ACC112 (cell line): ENCODE data around the gene PSME2.
"Not testable (repeated sequence)": the region's sequence is repeated elsewhere in the genome, so short reads cannot be mapped to it uniquely, and the experiment has no call there.

Experiments
- H2AFZ ChIP-seq: fragments of 200-600 bp; sonication (generic); one replicate; pipeline ENCODE4 v1.6.0; 2017; ENCODE audit warnings: antibody characterized with exemption, low read length; ENCODE audit not compliant: unreplicated experiment
- H3K27ac ChIP-seq: fragments of 200-600 bp; sonication (generic); 2 replicates; pipeline ENCODE4 v1.5.1; 2014; ENCODE audit warnings: low read depth, mild to moderate bottlenecking, antibody characterized with exemption, low read length, moderate library complexity
- H3K27me3 ChIP-seq: fragments of 200-600 bp; sonication (generic); 2 replicates; pipeline ENCODE4 v1.6.1; 2014; ENCODE audit warnings: mild to moderate bottlenecking, antibody characterized with exemption, low read length, moderate library complexity, mixed read lengths; ENCODE audit not compliant: insufficient read depth
- H3K36me3 ChIP-seq: fragments of 200-600 bp; sonication (generic); 2 replicates; pipeline ENCODE4 v1.6.1; 2016; ENCODE audit warnings: mild to moderate bottlenecking, antibody characterized with exemption, low read length, moderate library complexity, mixed read lengths; ENCODE audit not compliant: insufficient read depth
- H3K4me1 ChIP-seq: fragments of 200-600 bp; sonication (generic); one replicate; pipeline ENCODE4 v1.6.1; 2016; ENCODE audit warnings: low read length, mixed read lengths; ENCODE audit not compliant: insufficient read depth, unreplicated experiment, control insufficient read depth
- H3K4me3 ChIP-seq: fragments of 200-600 bp; sonication (generic); 2 replicates; pipeline ENCODE4 v1.5.1; 2014; ENCODE audit warnings: mild to moderate bottlenecking, low read depth, low read length
- H3K79me2 ChIP-seq: fragments of 200-600 bp; sonication (generic); one replicate; pipeline ENCODE4 v1.6.0; 2016; ENCODE audit warnings: low read length; ENCODE audit not compliant: control insufficient read depth, unreplicated experiment, insufficient read depth

Gene PSME2

GRCh38 chr14:24110523-24110922, 35.9 kb downstream of the PSME2 start:
- Histone ChIP-seq H3K4me3 (no peak overlapping the region), H3K4me1 (peaks cover 11% of the 10 kb centered on the region), H2AFZ (no peak overlapping the region), H3K36me3 (no peaks in the 10 kb centered on the region), H3K79me2 (no peaks in the 10 kb centered on the region), H3K27me3 (no peaks in the 10 kb centered on the region), H3K27ac (no peak overlapping the region)

- Histone ChIP-seq H3K27me3 (no peaks in the 10 kb centered on the region), H3K4me3 (no peak overlapping the region), H2AFZ (no peak overlapping the region)
Observed at GRCh38 chr14:24110060-24110459, 36.4 kb downstream of the PSME2 start.

GRCh38 chr14:24108336-24108874, 38.0 kb downstream of the PSME2 start:
- peaks cover 9% of the 10 kb centered on the region for H3K4me1 ChIP-seq
- no peaks in the 10 kb centered on the region for H3K79me2 ChIP-seq
- no peaks in the 10 kb centered on the region for H3K36me3 ChIP-seq
- H2AFZ ChIP-seq: no peak overlapping the region
- no peaks in the 10 kb centered on the region for H3K27me3 ChIP-seq
- no peak overlapping the region for H3K4me3 ChIP-seq
- H3K27ac ChIP-seq: no peak overlapping the region

More at GRCh38 chr14:24110060-24110459, 36.4 kb downstream of the PSME2 start:
- H3K4me1 ChIP-seq: peaks cover 9% of the 10 kb centered on the region
- no peaks in the 10 kb centered on the region for H3K79me2 ChIP-seq
- H3K36me3 ChIP-seq: no peaks in the 10 kb centered on the region
- H3K27ac ChIP-seq: no peak overlapping the region

- Histone ChIP-seq H3K27ac (no peak overlapping the region), H2AFZ (no peak overlapping the region), H3K4me3 (no peak overlapping the region), H3K27me3 (no peaks in the 10 kb centered on the region), H3K4me1 (peaks cover 9% of the 10 kb centered on the region), H3K36me3 (no peaks in the 10 kb centered on the region), H3K79me2 (no peaks in the 10 kb centered on the region)
Observed at GRCh38 chr14:24106672-24107271, 39.6 kb downstream of the PSME2 start.

GRCh38 chr14:24105609-24106239, 40.7 kb downstream of the PSME2 start:
- not testable (repeated sequence) for H3K27me3 ChIP-seq, H3K27ac ChIP-seq, H3K4me1 ChIP-seq, H3K4me3 ChIP-seq, H3K36me3 ChIP-seq, H2AFZ ChIP-seq, H3K79me2 ChIP-seq

GRCh38 chr14:24103451-24103850, 43.0 kb downstream of the PSME2 start:
- Histone ChIP-seq H2AFZ (no peak overlapping the region), H3K36me3 (0 out of 2 replicates have a peak, but pooled peaks cover 6% of the 10 kb centered on the region), H3K79me2 (no peaks in the 10 kb centered on the region), H3K4me3 (no peak overlapping the region), H3K27ac (no peak overlapping the region), H3K4me1 (peaks cover 9% of the 10 kb centered on the region), H3K27me3 (no peaks in the 10 kb centered on the region)

GRCh38 chr14:24102357-24103048, 43.9 kb downstream of the PSME2 start:
- no peak overlapping the region for H3K4me3 ChIP-seq
- H3K36me3 ChIP-seq: 0 out of 2 replicates have a peak, but pooled peaks cover 6% of the 10 kb centered on the region
- H3K27ac ChIP-seq: no peak overlapping the region
- H3K4me1 ChIP-seq: peaks cover 3% of the 10 kb centered on the region
- H3K27me3 ChIP-seq: no peaks in the 10 kb centered on the region
- no peaks in the 10 kb centered on the region for H3K79me2 ChIP-seq
- H2AFZ ChIP-seq: no peak overlapping the region

- H3K36me3 ChIP-seq: 0 out of 2 replicates have a peak, but pooled peaks cover 6% of the 10 kb centered on the region
- no peaks in the 10 kb centered on the region for H3K27me3 ChIP-seq
- no peaks in the 10 kb centered on the region for H3K4me1 ChIP-seq
- H2AFZ ChIP-seq: no peak overlapping the region
- H3K27ac ChIP-seq: no peak overlapping the region
- H3K4me3 ChIP-seq: no peak overlapping the region
- H3K79me2 ChIP-seq: no peaks in the 10 kb centered on the region
Observed at GRCh38 chr14:24100982-24101494, 45.4 kb downstream of the PSME2 start.

GRCh38 chr14:24100197-24100981, 46.0 kb downstream of the PSME2 start:
- Histone ChIP-seq H3K4me3 (no peak overlapping the region), H3K27me3 (no peaks in the 10 kb centered on the region), H3K79me2 (peaks cover 5% of the 10 kb centered on the region), H3K36me3 (0 out of 2 replicates have a peak, but pooled peaks cover 6% of the 10 kb centered on the region), H3K27ac (no peak overlapping the region), H3K4me1 (peaks cover 4% of the 10 kb centered on the region), H2AFZ (no peak overlapping the region)
